BE2C (cell line): Measurements from ENCODE around the gene FETUB.

Source experiments
- DNase-seq: peaks from one replicate; pipeline ENCODE4 v3.0.0-alpha.2; 2020
- H3K27me3 ChIP-seq: fragments of 250-450 bp; sonication (Bioruptor Pico); 2 replicates; pipeline ENCODE4 v1.5.1; 2020; ENCODE audit warnings: mild to moderate bottlenecking
- H3K36me3 ChIP-seq: fragments of 250-450 bp; sonication (Bioruptor Pico); 2 replicates; pipeline ENCODE4 v1.5.1; 2020; ENCODE audit warnings: mild to moderate bottlenecking
- H3K4me1 ChIP-seq: fragments of 250-450 bp; sonication (Bioruptor Pico); 2 replicates; pipeline ENCODE4 v1.5.1; 2020
- H3K4me3 ChIP-seq: 2 replicates; pipeline ENCODE4 v1.5.1; 2011; ENCODE audit warnings: low read depth, low read length
- H3K9me3 ChIP-seq: fragments of 250-450 bp; sonication (Bioruptor Pico); 2 replicates; pipeline ENCODE4 v1.5.1; 2020
- CTCF ChIP-seq: IDR thresholded peaks from 2 replicates; pipeline ENCODE4 v1.5.1; 2012; ENCODE audit warnings: mild to moderate bottlenecking, low read depth, low read length

The FETUB gene

DNA sequence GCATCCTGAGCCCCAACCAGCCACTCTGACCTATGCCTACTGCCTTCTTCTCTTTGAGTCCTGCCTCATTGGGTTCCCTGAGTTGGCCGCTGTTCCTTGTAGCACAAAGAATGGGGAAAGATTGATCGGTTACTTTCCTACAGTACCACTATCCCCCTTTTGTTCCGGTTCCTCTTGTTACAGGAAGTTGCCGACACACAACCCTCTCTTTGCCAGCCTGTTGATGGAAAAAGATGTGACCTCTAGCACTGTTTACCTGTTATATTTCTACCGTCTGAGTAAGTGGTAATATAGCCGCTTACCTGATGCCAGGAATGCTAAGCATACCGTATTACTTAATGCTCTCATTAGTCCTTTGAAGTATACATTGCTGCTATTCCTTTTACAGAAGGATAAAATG lies 37.0 kb upstream of the FETUB start:
- Histone ChIP-seq H3K9me3 (no peaks in the 10 kb centered on the region), H3K4me1 (no peaks in the 10 kb centered on the region), H3K27me3 (no peaks in the 10 kb centered on the region), H3K4me3 (no peak overlapping the region), H3K36me3 (no peaks in the 10 kb centered on the region)
- TF ChIP-seq CTCF, result no peak
- no peak for DNase-seq

- no peaks in the 10 kb centered on the region for H3K36me3 ChIP-seq
- H3K9me3 ChIP-seq, result no peaks in the 10 kb centered on the region
- no peaks in the 10 kb centered on the region for H3K27me3 ChIP-seq
- no peak for TF ChIP-seq CTCF
- no peak overlapping the region for H3K4me3 ChIP-seq
- H3K4me1 ChIP-seq, result no peaks in the 10 kb centered on the region
- DNase-seq, result no peak
Measured at GRCh38 chr3:186605078-186605477, 35.1 kb upstream of the FETUB start.

DNA sequence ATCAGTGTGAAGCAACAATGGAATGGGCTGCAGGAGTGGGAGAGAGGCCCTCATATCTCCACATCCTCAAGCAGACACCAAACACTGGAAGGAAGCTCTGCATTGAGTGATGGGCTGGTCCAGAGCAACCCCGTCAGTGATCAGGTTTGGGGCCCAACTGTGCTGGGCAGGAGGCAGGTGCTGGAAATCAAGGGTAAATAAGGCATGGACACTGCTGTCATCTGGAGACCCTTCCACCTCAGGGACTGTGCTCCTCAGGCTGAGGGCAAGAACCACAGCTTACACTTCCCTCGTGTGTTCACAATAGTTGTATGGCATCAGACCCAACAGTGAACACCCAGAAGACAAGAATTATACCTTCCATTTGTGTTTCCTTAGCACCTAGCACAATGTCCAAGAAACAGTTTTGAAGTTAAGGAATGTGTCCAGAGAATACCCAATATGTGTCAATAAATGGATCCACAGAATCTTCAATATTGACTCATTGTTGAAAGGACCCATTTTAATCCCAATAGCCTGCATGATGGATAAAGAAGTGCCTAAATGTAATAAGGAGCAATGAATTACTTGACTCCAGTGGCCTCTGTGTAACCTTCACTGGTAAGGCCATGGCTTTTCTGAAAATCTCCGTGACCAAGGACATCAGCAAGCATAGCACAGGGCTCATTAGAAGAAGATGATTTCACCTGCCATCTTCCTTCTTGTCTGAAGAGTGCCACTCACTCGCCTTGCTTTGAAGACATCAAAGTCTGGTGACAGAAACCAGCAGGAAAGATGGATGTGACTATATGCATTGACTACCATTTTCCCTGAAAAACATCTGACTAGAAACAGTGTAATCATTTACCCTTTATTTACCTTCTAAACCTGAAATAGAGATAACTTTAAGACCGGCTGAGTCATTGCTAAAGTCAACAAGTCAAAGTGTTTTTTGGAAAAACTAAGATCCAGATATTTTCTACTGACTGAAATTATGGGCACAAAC lies 34.3 kb upstream of the FETUB start:
- Histone ChIP-seq H3K9me3 (no peaks in the 10 kb centered on the region), H3K4me3 (no peak overlapping the region), H3K4me1 (no peaks in the 10 kb centered on the region), H3K27me3 (no peaks in the 10 kb centered on the region), H3K36me3 (no peaks in the 10 kb centered on the region)
- no peak for DNase-seq
- no peak for TF ChIP-seq CTCF

DNA sequence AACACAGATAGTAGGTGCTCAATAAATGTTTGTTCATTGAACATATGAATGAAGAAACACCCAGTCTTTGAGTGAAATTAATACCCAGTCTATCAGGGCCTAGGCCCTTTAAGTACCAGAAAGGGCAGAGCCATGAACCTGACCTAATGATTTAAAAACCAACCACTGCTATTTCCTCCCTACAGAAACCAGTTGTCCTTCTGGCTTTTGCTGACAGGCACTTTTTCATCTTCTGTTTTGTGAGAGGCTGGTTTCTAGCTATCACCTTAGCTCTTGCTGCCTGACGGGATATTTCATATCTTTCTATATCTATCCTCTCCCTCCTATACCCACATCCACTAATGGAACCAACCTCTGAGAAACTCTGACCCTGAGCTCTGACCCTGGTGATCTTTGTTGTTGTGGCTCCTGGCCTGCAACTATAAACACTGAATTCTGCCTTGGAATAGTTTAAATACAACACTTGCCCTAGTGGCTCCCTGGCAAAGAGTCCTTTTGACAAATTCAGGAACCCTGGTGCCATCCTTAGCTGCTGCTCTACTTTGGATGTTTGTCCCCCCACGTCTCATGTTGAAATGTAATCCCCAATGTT lies 31.5 kb upstream of the FETUB start:
- no peaks in the 10 kb centered on the region for H3K4me1 ChIP-seq
- H3K27me3 ChIP-seq, result no peaks in the 10 kb centered on the region
- no peak overlapping the region for H3K4me3 ChIP-seq
- H3K9me3 ChIP-seq, result no peaks in the 10 kb centered on the region
- H3K36me3 ChIP-seq, result no peaks in the 10 kb centered on the region
- no peak for TF ChIP-seq CTCF
- DNase-seq, result no peak

DNA sequence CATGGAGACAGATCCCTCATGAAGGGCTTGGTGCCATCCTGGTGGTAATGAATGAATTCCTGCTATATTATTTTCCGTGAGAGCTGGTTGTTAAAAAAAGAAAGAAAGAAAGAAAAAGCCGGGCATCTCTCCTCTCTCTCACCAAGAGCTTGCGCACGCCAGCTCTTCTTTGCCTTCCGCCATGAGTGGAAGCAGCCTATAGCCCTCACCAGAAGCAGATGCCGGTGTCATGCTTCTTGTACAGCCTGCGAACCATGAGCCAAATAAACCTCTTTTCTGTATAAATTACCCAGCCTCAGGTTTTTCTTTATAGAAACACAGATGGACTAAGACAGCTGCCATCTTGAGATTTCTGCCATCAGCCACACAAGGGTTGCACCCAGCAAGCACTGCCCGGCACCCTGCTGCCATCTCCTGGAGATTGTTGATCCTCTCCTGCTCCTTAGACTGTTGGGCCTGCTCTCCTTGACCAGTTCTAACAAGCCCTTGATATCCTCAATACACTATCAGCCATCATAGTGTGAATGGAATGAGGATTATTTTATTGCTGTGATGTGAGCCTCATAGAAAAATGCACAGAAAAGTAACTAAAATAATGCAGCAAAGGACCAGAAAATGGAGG lies 30.8 kb upstream of the FETUB start:
- H3K36me3 ChIP-seq, result no peaks in the 10 kb centered on the region
- peak; percentile 57 for TF ChIP-seq CTCF
- H3K27me3 ChIP-seq, result no peaks in the 10 kb centered on the region

DNA sequence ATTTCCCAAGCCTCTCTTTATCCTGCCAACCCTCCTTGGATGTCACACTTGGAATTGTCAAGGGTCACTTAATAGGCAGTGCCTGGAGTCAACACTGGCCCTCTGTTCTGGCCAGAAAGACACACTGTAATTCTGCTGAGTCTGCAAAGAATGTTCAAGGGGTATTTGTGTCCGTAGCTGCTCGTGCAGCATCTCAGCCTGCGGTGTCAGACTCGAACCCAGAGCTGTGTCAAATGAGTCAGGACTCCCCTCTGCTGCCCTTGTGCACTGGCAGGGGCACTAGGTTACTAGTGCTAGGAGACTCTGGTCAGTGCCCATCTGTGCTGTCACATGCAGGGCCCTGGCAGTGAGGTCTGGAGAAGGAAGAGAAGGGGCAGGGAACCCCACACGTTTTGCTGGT lies 28.1 kb upstream of the FETUB start:
- no peak overlapping the region for H3K4me3 ChIP-seq
- no peaks in the 10 kb centered on the region for H3K4me1 ChIP-seq
- no peaks in the 10 kb centered on the region for H3K27me3 ChIP-seq
- H3K36me3 ChIP-seq, result no peaks in the 10 kb centered on the region
- no peaks in the 10 kb centered on the region for H3K9me3 ChIP-seq
- no peak for TF ChIP-seq CTCF
- DNase-seq, result no peak

More for the DNA sequence above, 30.8 kb upstream of the FETUB start:
- Histone ChIP-seq H3K4me1 (no peaks in the 10 kb centered on the region), H3K4me3 (no peak overlapping the region), H3K9me3 (no peaks in the 10 kb centered on the region)
- peak; percentile 46 for DNase-seq
